ENCODE results near the gene ERVFRD-1.
"Not testable (repeated sequence)": the region's sequence is repeated elsewhere in the genome, so short reads cannot be mapped to it uniquely, and the experiment has no call there.

Gene ERVFRD-1

DNA sequence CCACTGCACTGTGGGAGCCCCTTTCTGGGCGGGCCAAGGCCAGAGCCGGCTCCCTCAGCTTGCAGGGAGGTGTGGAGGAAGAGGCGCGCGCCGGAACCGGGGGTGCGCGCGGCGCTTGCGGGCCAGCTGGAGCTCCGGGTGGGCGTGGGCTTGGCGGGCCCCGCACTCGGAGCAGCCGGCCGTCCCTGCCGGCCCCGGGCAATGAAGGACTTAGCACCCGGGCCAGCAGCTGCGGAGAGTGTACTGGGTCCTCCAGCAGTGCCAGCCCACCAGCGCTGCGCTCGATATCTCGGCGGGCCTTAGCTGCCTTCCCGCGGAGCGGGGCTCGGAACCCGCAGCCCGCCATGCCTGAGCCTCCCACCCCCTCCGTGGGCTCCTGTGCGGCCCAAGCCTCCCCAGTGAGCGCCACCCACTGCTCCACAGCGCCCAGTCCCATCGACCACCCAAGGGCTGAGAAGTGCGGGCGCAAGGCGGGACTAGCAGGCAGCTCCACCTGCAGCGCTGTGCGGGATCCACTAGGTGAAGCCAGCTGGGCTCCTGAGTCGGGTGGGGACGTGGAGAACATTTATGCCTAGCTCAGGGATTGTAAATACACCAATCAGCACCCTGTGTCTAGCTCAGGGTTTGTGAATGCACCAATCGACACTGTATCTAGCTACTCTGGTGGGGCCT, 24.2 kb downstream of the ERVFRD-1 start:
- not testable (repeated sequence) for DNase-seq

DNA sequence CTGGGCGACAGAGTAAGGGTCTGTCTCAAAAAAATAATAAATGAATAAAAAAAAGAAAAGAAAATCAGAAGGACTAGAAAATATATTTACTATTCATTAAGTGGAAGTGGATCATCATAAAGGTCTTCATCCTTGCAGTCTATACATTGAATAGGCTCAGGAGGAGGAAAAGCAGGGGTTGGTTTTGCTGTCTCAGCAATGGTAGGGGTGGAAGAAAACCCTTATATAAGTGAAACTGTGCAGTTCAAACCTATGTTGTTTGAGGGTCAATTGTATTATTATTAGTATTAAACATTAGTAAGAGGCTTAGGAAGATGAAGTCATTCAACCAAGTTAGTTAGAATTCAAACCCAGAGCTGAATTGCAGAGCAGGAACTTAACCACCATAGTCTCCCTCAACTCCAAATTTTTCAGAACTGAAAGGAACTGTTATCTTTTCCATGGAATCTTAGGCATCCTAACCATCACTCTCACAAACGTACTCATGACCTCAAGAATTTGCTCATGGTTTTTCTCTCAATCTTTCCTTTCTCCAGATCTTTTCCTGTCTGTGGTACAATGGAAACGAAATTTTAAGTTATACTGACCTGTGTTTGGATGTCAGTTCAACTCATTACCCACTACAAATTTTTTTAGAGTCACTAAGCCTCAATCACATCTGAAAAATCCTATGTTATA, 25.6 kb downstream of the ERVFRD-1 start:
- DNase-seq, result no peak

DNA sequence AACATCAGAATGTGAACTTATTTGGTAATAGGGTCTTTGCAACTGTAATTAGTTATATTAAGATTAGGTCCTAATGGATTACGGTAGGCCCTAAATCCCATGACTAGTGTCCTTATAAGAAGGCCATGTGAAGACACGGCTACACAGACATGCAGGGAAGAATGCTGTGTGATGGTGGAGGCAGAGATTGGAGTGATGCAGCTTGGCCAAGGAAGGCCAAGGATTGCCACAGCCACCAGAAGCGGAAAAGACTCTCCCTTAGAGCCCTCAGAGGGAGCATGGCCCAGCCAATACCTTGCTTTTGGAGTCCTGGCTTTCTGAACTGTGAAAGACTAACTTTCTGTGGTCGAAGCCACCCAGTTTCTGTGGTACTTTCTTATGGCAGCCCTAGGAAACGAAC, 27.6 kb downstream of the ERVFRD-1 start:
- no peak for DNase-seq

DNA sequence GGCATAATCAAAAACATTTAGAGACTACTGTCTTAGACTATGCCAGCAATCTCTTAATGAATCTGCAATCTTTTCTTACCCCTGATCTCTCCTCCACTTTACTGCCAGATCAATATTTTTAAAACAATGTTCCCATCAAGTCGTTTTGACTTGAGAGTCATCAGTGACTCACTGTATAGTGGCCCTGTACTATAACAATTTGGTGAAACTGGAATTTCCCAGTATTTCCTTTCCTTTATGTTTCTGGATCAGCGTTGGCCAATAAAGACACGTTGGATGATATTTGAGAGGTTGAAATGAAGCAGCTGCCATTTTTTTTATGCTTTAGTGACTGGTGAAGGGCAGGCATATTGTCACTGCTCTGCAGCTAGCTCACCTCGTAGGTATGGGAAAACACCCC, 28.0 kb downstream of the ERVFRD-1 start:
- no peak for DNase-seq

DNA sequence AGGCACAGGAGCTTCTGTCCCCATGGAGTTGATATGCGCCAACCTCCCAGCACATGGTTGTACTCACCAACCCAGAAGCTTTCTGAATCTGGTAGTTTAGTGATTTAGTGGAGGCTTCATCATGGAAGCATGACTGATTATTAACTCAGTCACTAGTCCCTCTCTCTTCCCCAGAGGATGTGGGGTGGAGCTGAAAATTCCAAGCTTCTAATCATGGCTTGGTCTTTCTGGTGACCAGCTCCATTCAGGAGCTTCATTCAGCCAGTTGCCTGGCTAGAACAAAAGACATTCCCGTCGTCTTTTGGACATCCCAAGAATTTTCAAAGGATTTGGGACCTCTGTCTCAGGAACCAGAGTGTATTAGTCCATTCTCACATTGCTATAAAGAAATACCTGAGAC, 31.2 kb downstream of the ERVFRD-1 start:
- no peak for DNase-seq

- DNase-seq, result no peak
Observed at GRCh38 chr6:11078266-11078665, 33.3 kb downstream of the ERVFRD-1 start.

DNA sequence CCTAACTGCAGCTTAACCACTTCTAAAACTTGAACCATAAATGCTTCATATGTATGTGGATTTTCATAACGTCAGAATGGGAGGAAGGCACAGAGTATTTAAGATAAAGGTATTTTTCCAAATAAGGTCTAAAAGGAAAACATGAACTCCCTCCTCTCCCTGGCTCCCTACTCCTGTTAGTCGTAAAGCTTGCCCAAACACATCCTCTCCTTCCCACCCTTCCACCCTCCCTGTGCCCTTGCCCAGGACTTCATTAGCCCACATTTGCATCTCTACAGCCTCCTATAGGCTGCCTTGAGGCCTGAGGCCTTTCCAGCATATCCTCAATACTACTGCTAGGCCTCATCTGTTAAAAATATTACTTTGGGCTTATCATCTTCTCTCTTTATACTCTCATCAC, 35.0 kb downstream of the ERVFRD-1 start:
- DNase-seq, result no peak

- DNase-seq, result no peak
Observed at GRCh38 chr6:11072101-11072500, 39.4 kb downstream of the ERVFRD-1 start.

GRCh38 chr6:11069760-11070159, 41.8 kb downstream of the ERVFRD-1 start:
- no peak for DNase-seq

DNA sequence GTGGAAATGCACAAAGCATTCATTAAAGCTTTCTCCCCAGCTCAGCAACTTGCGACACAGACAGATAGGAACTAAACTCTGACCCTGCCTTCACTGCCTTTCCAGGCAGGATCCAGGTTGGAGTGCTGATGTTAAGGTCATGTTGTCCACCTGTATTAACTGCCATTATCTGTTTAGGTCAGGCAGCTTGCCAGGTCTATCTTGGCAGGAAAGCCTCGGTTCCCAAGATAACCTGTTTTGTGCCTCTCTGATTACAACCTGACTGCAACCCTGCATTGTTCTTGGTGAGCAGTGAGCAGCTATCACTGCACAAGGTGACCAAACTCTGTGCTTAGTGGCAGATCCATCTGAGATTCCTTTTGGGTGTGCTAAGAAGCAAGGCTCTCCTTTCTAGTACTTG, 44.2 kb downstream of the ERVFRD-1 start:
- no peak for DNase-seq

- DNase-seq, result no peak
Observed at GRCh38 chr6:11066505-11067347, 44.8 kb downstream of the ERVFRD-1 start.

- no peak for DNase-seq
Observed at GRCh38 chr6:11065436-11066202, 45.9 kb downstream of the ERVFRD-1 start.

DNA sequence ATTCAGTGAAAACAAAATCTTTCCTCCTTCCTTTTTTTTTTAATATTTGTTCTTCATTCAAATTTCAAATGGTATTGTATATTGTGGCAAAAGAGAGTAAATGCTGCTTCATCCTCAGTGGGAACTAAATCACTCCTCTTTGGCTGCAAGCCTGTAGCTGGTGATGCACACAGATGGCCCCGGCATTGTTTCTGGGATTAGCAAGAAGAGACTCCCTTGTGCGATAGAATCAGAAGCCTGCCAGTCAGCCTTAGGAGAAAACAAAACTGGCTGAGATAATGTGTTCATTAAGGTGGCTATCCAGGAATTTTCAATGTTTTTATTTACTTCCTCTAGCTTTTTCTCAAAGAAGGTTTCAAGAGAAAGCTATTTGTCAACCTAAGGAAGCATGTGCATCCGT, 46.7 kb downstream of the ERVFRD-1 start:
- peak in 11 of 14 donors; percentile 4 to 56 (median 15) for DNase-seq

- no peak for DNase-seq
Observed at GRCh38 chr6:11062715-11063114, 48.8 kb downstream of the ERVFRD-1 start.

- DNase-seq, result no peak
Observed at GRCh38 chr6:11062083-11062482, 49.4 kb downstream of the ERVFRD-1 start.

DNA sequence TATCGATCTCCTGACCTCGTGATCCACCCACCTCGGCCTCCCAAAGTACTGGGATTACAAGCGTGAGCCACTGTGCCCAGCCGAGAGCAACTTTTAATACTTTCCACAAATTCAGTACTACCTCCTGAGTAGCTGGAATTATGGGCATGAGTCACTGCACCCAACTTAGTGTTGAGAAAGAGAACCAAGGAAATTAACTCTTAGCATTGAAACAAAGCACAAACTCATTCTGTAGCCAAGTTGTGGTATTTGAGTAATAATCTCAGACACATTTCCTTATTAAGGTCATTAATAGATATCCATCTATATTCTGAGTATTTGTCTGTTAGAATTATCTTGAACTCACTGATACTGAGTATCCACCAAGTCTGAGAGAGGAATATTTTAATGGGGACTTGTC, 53.1 kb downstream of the ERVFRD-1 start:
- no peak for DNase-seq

- DNase-seq, result no peak
Observed at GRCh38 chr6:11056871-11057270, 54.7 kb downstream of the ERVFRD-1 start.

DNA sequence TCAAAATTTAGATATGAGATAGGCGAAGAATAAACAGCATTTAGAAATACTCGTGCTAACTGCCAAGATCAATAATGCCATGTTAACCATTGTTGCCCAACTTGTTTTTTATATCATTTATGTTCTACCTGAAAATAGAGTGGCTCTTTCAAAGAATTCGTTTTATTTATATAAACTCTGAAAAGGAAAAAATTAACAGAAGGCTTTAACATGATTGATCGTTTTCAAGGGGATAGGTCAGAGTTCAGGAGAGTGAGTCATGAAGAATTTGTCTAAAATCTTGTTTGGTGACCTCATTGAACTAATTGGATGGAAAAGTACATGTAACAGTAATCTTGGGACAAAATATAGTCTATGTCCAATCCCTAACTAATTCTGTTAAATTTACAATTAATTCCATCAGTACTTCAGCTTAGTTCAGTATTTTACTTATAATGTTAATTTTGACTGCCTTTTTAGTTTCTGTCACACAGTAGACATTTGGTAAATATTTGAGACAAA, 56.3 kb downstream of the ERVFRD-1 start:
- DNase-seq, result no peak

DNA sequence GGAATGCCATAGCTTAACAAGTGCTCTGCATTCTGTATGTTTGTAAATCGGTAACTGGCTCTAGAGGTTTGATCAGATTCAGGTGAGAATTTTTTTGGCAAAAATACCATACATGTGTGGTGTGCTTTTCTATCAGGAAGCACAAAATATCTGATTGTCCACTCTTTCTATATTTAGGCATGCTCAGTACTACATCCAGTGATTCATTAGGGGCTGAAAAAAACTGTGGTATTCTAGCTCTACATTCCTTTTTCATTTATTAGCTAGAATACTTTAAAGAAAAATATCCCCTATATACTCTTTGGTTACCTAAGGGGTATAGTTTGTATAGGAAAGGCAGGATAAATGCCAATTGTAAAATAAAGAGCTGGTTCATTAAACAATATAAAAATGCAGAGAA, 56.8 kb downstream of the ERVFRD-1 start:
- no peak for DNase-seq

- no peak for DNase-seq
Observed at GRCh38 chr6:11053307-11053706, 58.2 kb downstream of the ERVFRD-1 start.

Data from C1 segment of cervical spinal cord (tissue), 14 donors.